Activated naive CD4-positive, alpha-beta T cell treated with anti-CD3 and anti-CD28 coated beads, Interleukin-2, amount 50 U/mL, for 72 hours (primary cell): ENCODE measurements around the gene FRMD6. TPM values are rescaled to one million over a fixed set of nuclear protein-coding genes. Genes with fewer than 3 reads are reported as not detected.
"Not testable (repeated sequence)": the region's sequence is repeated elsewhere in the genome, so short reads cannot be mapped to it uniquely, and the experiment has no call there.

Experiments
- ATAC-seq, 2 donors: fragments of 150-1000 bp; cut with Tn5 transposase; 2 replicates each; pipeline ENCODE4 v1.10.0; 2021; ENCODE audit warnings: mild to moderate bottlenecking in 2 of 2, moderate library complexity in 2 of 2
- DNase-seq, 2 donors: peaks; one replicate each; pipeline ENCODE4 v3.0.0; 2021 to 2022; ENCODE audit warnings: low spot score in 2 of 2
- H3K27ac Mint-ChIP-seq, 2 donors: one replicate each; pipeline ENCODE4 v1.8.0; 2022; ENCODE audit warnings: mild to moderate bottlenecking in 2 of 2, mixed read lengths in 2 of 2
- H3K36me3 Mint-ChIP-seq, 2 donors: one replicate each; pipeline ENCODE4 v1.8.0; 2022; ENCODE audit warnings: mixed read lengths in 2 of 2
- H3K9me3 Mint-ChIP-seq, 2 donors: one replicate each; pipeline ENCODE4 v1.8.0; 2022; ENCODE audit warnings: mixed read lengths in 2 of 2
- total RNA-seq, 2 donors: library from RNA; stranded (reverse); gene quantifications; one replicate each; pipeline ENCODE4 v1.2.3, GENCODE V29; 2022

The FRMD6 gene
- total RNA-seq, 2 donors from 2014 or later = 6.3 to 6.5 TPM

- not testable (repeated sequence) for DNase-seq, H3K9me3 Mint-ChIP-seq, ATAC-seq, H3K27ac Mint-ChIP-seq, H3K36me3 Mint-ChIP-seq
Measured at GRCh38 chr14:51765726-51766125, 114.0 kb downstream of the FRMD6 start.

DNA sequence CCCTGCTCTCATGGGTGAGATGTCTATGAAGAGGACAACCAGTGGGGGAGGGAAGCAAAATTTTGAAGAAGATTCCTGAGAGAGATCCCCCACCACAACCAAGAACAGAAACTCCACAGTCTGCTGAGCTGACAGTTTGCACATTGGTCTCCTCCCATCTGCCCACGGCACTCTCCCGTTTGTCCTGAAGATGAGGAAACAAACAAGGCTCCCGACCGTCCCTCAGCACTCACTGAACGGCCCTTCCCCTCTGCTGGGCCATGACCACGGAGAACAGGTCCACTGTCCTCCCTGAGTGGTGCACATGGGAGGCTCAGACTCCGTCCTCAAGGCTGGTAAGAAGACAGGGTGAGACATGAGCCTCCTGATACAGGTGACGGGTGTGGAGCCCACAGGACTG is 114.9 kb downstream of the FRMD6 start:
- not testable (repeated sequence) for DNase-seq, H3K9me3 Mint-ChIP-seq, ATAC-seq, H3K36me3 Mint-ChIP-seq, H3K27ac Mint-ChIP-seq

DNA sequence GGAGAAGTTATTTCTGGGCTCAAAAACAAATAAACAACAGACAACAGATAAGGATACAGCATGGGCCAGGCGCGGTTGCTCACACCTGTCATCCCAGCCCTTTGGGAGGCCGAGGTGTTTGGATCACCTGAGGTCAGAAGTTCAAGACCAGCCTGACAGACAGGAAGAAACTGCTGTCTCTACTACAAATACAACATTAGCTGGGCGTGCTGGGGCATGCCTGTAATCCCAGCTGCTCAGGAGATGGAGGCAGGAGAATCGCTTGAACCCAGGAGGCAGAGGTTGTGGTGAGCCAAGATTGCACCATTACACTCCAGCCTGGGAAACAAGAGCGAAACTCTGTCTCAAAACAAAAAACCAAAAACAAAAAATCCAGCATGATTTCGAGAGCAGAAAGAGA is 117.6 kb downstream of the FRMD6 start:
- not testable (repeated sequence) for DNase-seq, ATAC-seq, H3K36me3 Mint-ChIP-seq, H3K9me3 Mint-ChIP-seq
- H3K27ac Mint-ChIP-seq = peak overlapping the region in 1 of 2 donors; percentile 31

- Mint-ChIP-seq H3K27ac (no peak overlapping the region), H3K9me3 (no peaks in the 10 kb centered on the region), H3K36me3 (no peaks in the 10 kb centered on the region)
- DNase-seq = no peak
- peak; percentile 77 to 78 for ATAC-seq
Measured at GRCh38 chr14:51774209-51774608, 122.5 kb downstream of the FRMD6 start.

DNA sequence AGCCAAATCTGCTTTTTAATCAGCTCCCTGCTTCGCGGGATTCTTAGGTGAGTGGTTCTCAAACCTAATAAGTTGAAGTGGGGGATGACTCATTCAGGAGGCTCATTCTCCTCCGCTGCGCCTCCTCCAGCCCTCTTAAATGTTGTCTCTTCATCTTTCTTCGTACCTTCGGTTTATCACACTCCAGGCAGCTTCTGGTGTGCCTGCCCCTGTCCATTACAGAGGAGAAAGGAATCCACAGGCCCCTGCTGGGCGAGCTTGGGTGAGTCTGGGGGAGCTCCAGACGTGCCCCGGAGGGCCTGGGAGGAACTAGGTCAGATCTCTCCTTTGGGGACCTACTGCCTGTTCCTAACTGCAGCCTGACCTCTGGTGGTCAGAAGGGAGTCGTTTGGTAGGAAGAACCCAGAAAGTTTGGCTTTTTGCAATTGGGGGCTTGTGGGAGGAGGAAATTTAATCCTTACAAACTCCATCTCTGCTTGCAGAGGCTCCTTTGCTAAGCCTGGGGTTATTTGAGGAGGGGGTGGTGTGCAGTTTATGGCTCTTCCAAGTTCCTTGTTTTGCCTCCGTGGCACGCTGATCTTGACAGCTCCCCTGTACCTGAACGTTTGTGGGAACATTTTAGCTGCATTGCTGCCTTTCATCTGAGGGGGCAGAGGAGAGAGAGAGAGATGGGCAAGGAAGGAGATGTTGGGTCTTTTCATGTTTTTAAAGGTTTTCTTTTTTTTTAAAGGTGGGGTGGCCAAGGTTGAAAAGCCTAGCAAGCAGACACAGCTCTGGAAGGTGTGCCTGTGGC is 124.6 kb downstream of the FRMD6 start:
- Mint-ChIP-seq H3K9me3 (no peaks in the 10 kb centered on the region), H3K27ac (no peak overlapping the region), H3K36me3 (no peaks in the 10 kb centered on the region)
- ATAC-seq (peak; percentile 28 to 62), DNase-seq (peak in 1 of 2 donors; percentile 37)

DNA sequence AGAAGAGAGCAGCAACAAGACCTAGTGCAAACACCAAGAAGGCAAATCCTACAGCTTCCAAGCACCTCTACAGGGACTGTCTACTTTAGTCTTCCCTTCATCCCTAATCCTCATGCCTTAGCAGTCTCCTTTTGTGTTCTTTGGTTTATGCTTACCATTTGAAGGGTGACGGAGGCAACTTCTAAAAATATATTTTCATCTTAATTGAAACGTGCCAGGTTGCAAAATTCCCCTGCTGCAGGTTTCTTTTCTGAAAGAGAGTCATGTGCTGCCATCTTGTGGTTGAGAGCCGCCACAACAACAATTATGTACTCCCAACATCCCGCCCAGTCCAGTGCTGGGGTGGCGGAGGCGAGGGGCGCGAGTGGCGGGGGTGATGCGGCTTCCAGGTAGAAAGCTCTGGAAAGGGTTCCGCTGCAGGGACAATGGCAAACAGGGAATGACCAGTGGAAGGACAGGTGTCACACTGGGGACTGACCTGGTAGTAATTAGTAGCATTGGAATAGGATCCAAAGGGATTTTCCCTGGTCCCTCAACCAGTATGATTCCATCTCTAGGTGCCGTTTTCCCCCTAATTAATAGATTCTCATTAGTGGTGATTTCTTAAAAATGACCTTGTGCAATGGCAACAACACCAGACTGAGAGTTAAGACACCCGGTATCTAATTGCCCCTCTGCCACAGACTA is 128.4 kb downstream of the FRMD6 start:
- peak; percentile 65 to 75 for DNase-seq
- peak overlapping the region in 1 of 2 donors; percentile 17 for H3K27ac Mint-ChIP-seq
- peaks cover 0 to 3% of the 10 kb centered on the region in 2 donors for H3K36me3 Mint-ChIP-seq
- ATAC-seq = peak; percentile 55 to 71
- peaks cover 1 to 5% of the 10 kb centered on the region in 2 donors for H3K9me3 Mint-ChIP-seq

Other genes with a start within 250 kb of the FRMD6 start
- 100 to 1,000 TPM in 1 of 2 donors, 10 to 100 TPM in 1; 79.8 to 121 TPM for gene GNG2, start 208.7 kb downstream of the FRMD6 start, total RNA-seq